Activated CD8-positive, alpha-beta T cell treated with anti-CD3 and anti-CD28 coated beads, Interleukin-2, amount 10 ng/mL, durations not matched to agents 7 days and 5 days (primary cell): ENCODE results near the gene SCO2. TPM values are rescaled to one million over a fixed set of nuclear protein-coding genes. Genes with fewer than 3 reads are reported as not detected.
A peak's percentile ranks its signal among the peaks of the same experiment; 100 is the strongest.

Source experiments
- ATAC-seq: fragments of 150-1000 bp; cut with Tn5 transposase; one replicate; pipeline ENCODE4 v1.10.0; 2021; ENCODE audit warnings: moderate library complexity
- CTCF ChIA-PET: fragments of 350-600 bp; sonication (Branson Sonifier 250); formaldehyde crosslinking; loops from one replicate; lab custom pipeline; 2021; ENCODE audit warnings: antibody characterized with exemption; lab: Charles Lee
- POLR2A ChIA-PET: fragments of 350-600 bp; sonication (Branson Sonifier 250); formaldehyde crosslinking; loops from one replicate; lab custom pipeline; 2021; ENCODE audit warnings: antibody characterized with exemption; lab: Charles Lee
- DNase-seq: peaks from one replicate; pipeline ENCODE4 v3.0.0-alpha.2; 2020
- H3K27ac Mint-ChIP-seq: one replicate; pipeline ENCODE4 v1.8.0; 2021; ENCODE audit warnings: mild to moderate bottlenecking, mixed read lengths
- H3K27me3 Mint-ChIP-seq: one replicate; pipeline ENCODE4 v1.8.0; 2021; ENCODE audit warnings: low read depth, mixed read lengths
- H3K36me3 Mint-ChIP-seq: one replicate; pipeline ENCODE4 v1.8.0; 2021; ENCODE audit warnings: low read depth, mixed read lengths
- H3K4me1 Mint-ChIP-seq: one replicate; pipeline ENCODE4 v1.8.0; 2021; ENCODE audit warnings: low read depth, mixed read lengths
- H3K4me3 Mint-ChIP-seq: one replicate; pipeline ENCODE4 v1.8.0; 2021; ENCODE audit warnings: mild to moderate bottlenecking, mixed read lengths
- H3K9me3 Mint-ChIP-seq: one replicate; pipeline ENCODE4 v1.8.0; 2022; ENCODE audit warnings: mixed read lengths; ENCODE audit not compliant: insufficient read depth
- total RNA-seq, 2 experiments: library from RNA; stranded (reverse); gene quantifications; one replicate each; pipeline ENCODE4 v1.2.3, GENCODE V29; 2021

SCO2 gene
- total RNA-seq, 2 experiments from 2014 or later: 11.7 to 13.9 TPM

GRCh38 chr22:50564289-50564688 lies 38.9 kb upstream of the SCO2 start:
- POLR2A ChIA-PET: interaction anchor here (1.2 to 3.3 kb wide), 6 partner anchors 9 to 39 kb away, joined by 3 to 58 read pairs (median 13); partner anchors contain the start of genes SCO2 and TYMP
- CTCF ChIA-PET: interaction anchor here (1.4 to 4.2 kb wide), 8 partner anchors 15 to 57 kb away, joined by 3 to 57 read pairs (median 12); partner anchors contain the start of genes KLHDC7B and SCO2
- peaks cover 19% of the 10 kb centered on the region for H3K4me1 Mint-ChIP-seq
- H3K36me3 Mint-ChIP-seq: peaks cover 13% of the 10 kb centered on the region
- DNase-seq: no peak
- no peak overlapping the region for H3K27ac Mint-ChIP-seq
- H3K9me3 Mint-ChIP-seq: no peaks in the 10 kb centered on the region
- H3K4me3 Mint-ChIP-seq: peak overlapping the region; percentile 10
- ATAC-seq: no peak
- peaks cover 11% of the 10 kb centered on the region for H3K27me3 Mint-ChIP-seq

- ATAC-seq (no peak), DNase-seq (no peak)
- H3K9me3 Mint-ChIP-seq: no peaks in the 10 kb centered on the region
- H3K4me1 Mint-ChIP-seq: peaks cover 19% of the 10 kb centered on the region
- CTCF ChIA-PET: interaction anchor here (0.7 to 4.2 kb wide), 22 partner anchors 10 to 113 kb away, joined by 3 to 57 read pairs (median 7); partner anchors contain the start of genes CHKB, KLHDC7B, LMF2 and NCAPH2
- POLR2A ChIA-PET: interaction anchor here (0.6 to 3.3 kb wide), 17 partner anchors 10 to 58 kb away, joined by 3 to 58 read pairs (median 6); partner anchors contain the start of genes CHKB, CPT1B, KLHDC7B and LMF2
- H3K27me3 Mint-ChIP-seq: peaks cover 14% of the 10 kb centered on the region
- H3K4me3 Mint-ChIP-seq: peak overlapping the region; percentile 91
- H3K36me3 Mint-ChIP-seq: peaks cover 6% of the 10 kb centered on the region
- peak overlapping the region; percentile 85 for H3K27ac Mint-ChIP-seq
These were observed 38.2 kb upstream of the SCO2 start for GRCh38 chr22:50563413-50564160.

- Mint-ChIP-seq H3K27ac (peak within 1 kb of the TSS; percentile 85), H3K27me3 (peaks cover 16% of the 10 kb centered on the region), H3K9me3 (no peaks in the 10 kb centered on the region), H3K36me3 (peaks cover 3% of the 10 kb centered on the region), H3K4me1 (peaks cover 19% of the 10 kb centered on the region), H3K4me3 (peak within 1 kb of the TSS; percentile 91)
- POLR2A ChIA-PET: interaction anchor here (0.6 to 3.3 kb wide), 15 partner anchors 10 to 59 kb away, joined by 3 to 58 read pairs (median 6); partner anchors contain the start of genes CHKB, CPT1B, KLHDC7B and LMF2
- CTCF ChIA-PET: interaction anchor here (0.7 to 4.2 kb wide), 22 partner anchors 9 to 112 kb away, joined by 3 to 57 read pairs (median 7); partner anchors contain the start of genes CHKB, KLHDC7B, LMF2 and NCAPH2
- ATAC-seq: peak; percentile 97
- DNase-seq: peak; percentile 98
These were observed 37.4 kb upstream of the SCO2 start, which contains the start of gene SYCE3 for GRCh38 chr22:50562523-50563412. Gene SYCE3 (minus strand): TSS chr22:50562919. CDS start chr22:50556405, 6,514 bp downstream.

DNA sequence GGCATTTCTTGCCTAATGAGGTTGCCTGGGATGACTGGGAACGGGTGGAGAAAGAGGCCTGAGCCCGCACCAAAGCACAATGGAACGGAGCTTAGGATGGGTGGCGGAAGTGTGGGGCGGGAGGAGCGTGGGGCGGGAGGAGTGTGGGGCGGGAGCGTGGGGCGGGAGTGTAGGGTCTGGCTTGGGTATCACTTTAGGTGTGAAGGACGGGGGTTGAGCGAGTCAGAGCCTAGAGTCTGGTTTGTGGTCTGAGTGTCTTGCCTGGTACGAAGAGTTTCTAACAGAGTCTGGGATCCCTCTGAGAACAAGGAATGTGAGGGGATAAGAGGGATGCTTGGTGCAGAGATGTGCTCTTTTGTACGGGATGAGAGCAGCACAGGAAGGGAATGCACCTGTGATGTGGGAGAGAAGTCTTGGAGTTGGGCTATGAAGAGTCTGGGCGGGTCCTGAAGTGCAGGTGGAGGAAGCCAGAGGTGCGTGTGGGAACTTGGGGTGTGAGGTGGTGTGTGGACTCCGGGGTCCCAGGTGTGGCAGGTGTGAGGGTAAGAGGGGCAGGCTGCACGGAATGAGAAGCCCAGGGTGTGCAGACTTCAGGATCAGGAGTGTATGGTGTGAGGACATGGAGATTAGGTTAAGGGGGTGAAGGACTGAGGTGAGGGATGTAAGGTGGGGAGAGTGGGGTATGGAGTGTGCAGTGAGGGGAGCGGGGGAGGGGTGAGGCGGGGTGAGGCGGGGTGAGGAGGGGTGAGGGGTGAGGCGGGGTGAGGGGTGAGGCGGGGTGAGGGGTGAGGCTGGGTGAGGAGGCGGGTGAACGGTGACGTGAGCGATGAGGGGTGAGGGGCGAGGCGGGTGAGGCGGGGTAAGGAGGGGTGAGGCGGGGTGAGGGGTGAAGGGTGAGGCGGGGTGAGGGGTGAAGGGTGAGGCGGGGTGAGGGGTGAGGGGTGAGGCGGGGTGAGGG lies 36.3 kb upstream of the SCO2 start:
- ATAC-seq: no peak
- Mint-ChIP-seq H3K9me3 (no peaks in the 10 kb centered on the region), H3K27ac (peak overlapping the region; percentile 84), H3K4me1 (peaks cover 19% of the 10 kb centered on the region), H3K27me3 (peaks cover 16% of the 10 kb centered on the region), H3K36me3 (no peaks in the 10 kb centered on the region), H3K4me3 (peak overlapping the region; percentile 53)
- ChIA-PET CTCF (interaction anchor here (2.8 kb wide), 1 partner anchor 35 kb away, joined by 11 read pairs; the partner anchor contains the start of gene SCO2), POLR2A (interaction anchor here (1.2 to 2.2 kb wide), 3 partner anchors 13 to 36 kb away, joined by 3 to 11 read pairs (median 10); partner anchors contain the start of gene SCO2)
- no peak for DNase-seq

GRCh38 chr22:50560034-50560433 lies 34.6 kb upstream of the SCO2 start:
- H3K36me3 Mint-ChIP-seq: no peaks in the 10 kb centered on the region
- H3K27ac Mint-ChIP-seq: no peak overlapping the region
- no peaks in the 10 kb centered on the region for H3K9me3 Mint-ChIP-seq
- no peak for DNase-seq
- ChIA-PET CTCF (interaction anchor here (1.0 to 2.8 kb wide), 2 partner anchors 13 to 34 kb away, joined by 5 to 11 read pairs; partner anchors contain the start of gene SCO2), POLR2A (interaction anchor here (1.1 to 2.2 kb wide), 4 partner anchors 11 to 34 kb away, joined by 3 to 11 read pairs (median 6); partner anchors contain the start of gene SCO2)
- H3K4me1 Mint-ChIP-seq: peaks cover 19% of the 10 kb centered on the region
- ATAC-seq: no peak
- peaks cover 25% of the 10 kb centered on the region for H3K27me3 Mint-ChIP-seq
- H3K4me3 Mint-ChIP-seq: no peak overlapping the region

- ChIA-PET CTCF (interaction anchor here (1.1 to 1.8 kb wide), 3 partner anchors 11 to 35 kb away, joined by 3 to 6 read pairs (median 4); partner anchors contain the start of gene KLHDC7B), POLR2A (interaction anchor here (1.2 to 1.5 kb wide), 3 partner anchors 11 to 31 kb away, joined by 3 to 7 read pairs (median 3); partner anchors contain the start of genes KLHDC7B and SCO2)
- no peak overlapping the region for H3K27ac Mint-ChIP-seq
- ATAC-seq: no peak
- no peak for DNase-seq
- no peaks in the 10 kb centered on the region for H3K36me3 Mint-ChIP-seq
- no peaks in the 10 kb centered on the region for H3K9me3 Mint-ChIP-seq
- H3K4me1 Mint-ChIP-seq: peaks cover 6% of the 10 kb centered on the region
- peaks cover 19% of the 10 kb centered on the region for H3K27me3 Mint-ChIP-seq
- H3K4me3 Mint-ChIP-seq: no peak overlapping the region
These were observed 31.3 kb upstream of the SCO2 start for GRCh38 chr22:50556703-50557102.

- peaks cover 11% of the 10 kb centered on the region for H3K4me1 Mint-ChIP-seq
- ChIA-PET POLR2A (interaction anchor here (6.5 kb wide), 1 partner anchor 14 kb away, joined by 120 read pairs; no protein-coding TSS in a partner anchor), CTCF (interaction anchor here (1.1 to 2.6 kb wide), 3 partner anchors 10 to 67 kb away, joined by 3 to 15 read pairs (median 3); partner anchors contain the start of genes SCO2 and SYCE3)
- no peaks in the 10 kb centered on the region for H3K9me3 Mint-ChIP-seq
- no peak for DNase-seq
- H3K4me3 Mint-ChIP-seq: no peak overlapping the region
- peaks cover 6% of the 10 kb centered on the region for H3K36me3 Mint-ChIP-seq
- peaks cover 9% of the 10 kb centered on the region for H3K27me3 Mint-ChIP-seq
- H3K27ac Mint-ChIP-seq: no peak overlapping the region
- ATAC-seq: no peak
These were observed 27.9 kb upstream of the SCO2 start for GRCh38 chr22:50553310-50553709.

DNA sequence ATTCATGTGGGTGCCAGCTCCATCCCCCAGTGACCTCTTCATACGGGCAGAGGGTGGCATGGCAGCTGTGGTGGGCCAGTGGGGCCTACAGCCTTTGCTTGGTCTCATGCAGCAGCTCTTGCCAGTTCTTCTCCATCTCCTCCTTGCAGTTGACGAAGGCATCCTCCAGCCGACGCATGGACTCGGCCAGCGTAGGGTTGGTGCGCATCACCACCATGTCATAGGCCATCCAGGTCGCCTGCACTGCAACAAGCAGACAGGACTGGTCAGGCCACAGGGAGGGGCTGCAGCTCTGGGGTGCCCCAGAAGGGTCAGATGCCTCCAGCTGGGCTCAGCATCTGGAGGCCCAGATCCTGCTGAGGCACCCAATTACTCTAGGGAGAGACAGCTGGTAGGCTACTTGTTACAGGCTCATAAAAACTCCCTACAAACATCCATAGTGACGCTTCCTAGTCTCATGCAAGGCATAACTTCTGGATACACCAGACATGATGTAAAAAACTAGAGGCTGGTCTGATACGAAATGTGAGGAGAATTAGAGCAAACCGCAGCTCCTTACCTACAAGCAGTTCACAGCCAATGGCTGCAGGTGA lies 25.9 kb upstream of the SCO2 start:
- Mint-ChIP-seq H3K36me3 (peaks cover 6% of the 10 kb centered on the region), H3K4me3 (no peak overlapping the region), H3K27me3 (peaks cover 7% of the 10 kb centered on the region), H3K9me3 (no peaks in the 10 kb centered on the region), H3K4me1 (peaks cover 18% of the 10 kb centered on the region), H3K27ac (no peak overlapping the region)
- ChIA-PET POLR2A (interaction anchor here (0.9 to 8.4 kb wide), 6 partner anchors 12 to 70 kb away, joined by 3 to 142 read pairs (median 54); partner anchors contain the start of genes CHKB, SCO2 and TYMP), CTCF (interaction anchor here (1.4 to 5.1 kb wide), 4 partner anchors 12 to 69 kb away, joined by 4 to 38 read pairs (median 12); partner anchors contain the start of genes SCO2 and SYCE3)
- ATAC-seq (no peak), DNase-seq (no peak)

DNA sequence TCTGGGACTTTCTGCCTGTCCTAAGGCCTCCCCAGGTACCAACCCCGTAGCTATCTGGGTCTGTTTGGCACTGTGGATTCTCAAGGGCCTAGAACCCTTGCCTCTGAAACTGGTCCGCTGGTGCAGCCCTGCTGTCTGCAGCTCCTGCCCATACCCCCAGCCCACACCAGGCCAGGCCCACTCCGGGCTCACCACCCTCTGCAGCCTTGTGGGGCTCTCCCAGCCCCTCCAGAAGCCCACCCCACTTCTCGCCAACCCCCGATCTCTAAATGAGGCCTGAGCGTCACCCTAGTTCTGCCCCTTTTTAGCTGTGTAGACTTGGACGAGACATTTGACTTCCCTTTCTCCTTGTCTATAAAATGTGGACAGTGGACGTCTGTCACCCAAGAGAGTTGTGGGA lies 25.0 kb upstream of the SCO2 start:
- Mint-ChIP-seq H3K9me3 (no peaks in the 10 kb centered on the region), H3K36me3 (peaks cover 6% of the 10 kb centered on the region), H3K27me3 (peaks cover 2% of the 10 kb centered on the region), H3K4me1 (peaks cover 26% of the 10 kb centered on the region), H3K27ac (peak overlapping the region; percentile 83), H3K4me3 (peak overlapping the region; percentile 74)
- ChIA-PET CTCF (interaction anchor here (1.4 to 5.1 kb wide), 4 partner anchors 11 to 70 kb away, joined by 4 to 38 read pairs (median 12); partner anchors contain the start of genes SCO2 and SYCE3), POLR2A (interaction anchor here (0.9 to 8.4 kb wide), 6 partner anchors 11 to 71 kb away, joined by 3 to 142 read pairs (median 54); partner anchors contain the start of genes CHKB, SCO2 and TYMP)
- no peak for DNase-seq
- ATAC-seq: no peak
